Ishikawa (cell line): ENCODE data around the gene PPM1E.

Experiments used
- CEBPB ChIP-seq: IDR thresholded peaks from 2 replicates; pipeline ENCODE4 v1.6.1; 2012
- CREB1 ChIP-seq: IDR thresholded peaks from 2 replicates; pipeline ENCODE4 v1.6.1; 2012; ENCODE audit warnings: low read depth
- EGR1 ChIP-seq: IDR thresholded peaks from 2 replicates; pipeline ENCODE4 v1.6.1; 2012
- EP300 ChIP-seq: IDR thresholded peaks from 2 replicates; pipeline ENCODE4 v1.6.1; 2012; ENCODE audit warnings: borderline replicate concordance
- FOXM1 ChIP-seq: IDR thresholded peaks from 2 replicates; pipeline ENCODE4 v1.6.1; 2012; ENCODE audit warnings: low read depth, borderline replicate concordance
- MAX ChIP-seq: IDR thresholded peaks from 2 replicates; pipeline ENCODE4 v1.6.1; 2012
- NFIC ChIP-seq: IDR thresholded peaks from 2 replicates; pipeline ENCODE4 v1.6.1; 2012
- RAD21 ChIP-seq: IDR thresholded peaks from 2 replicates; pipeline ENCODE4 v1.6.1; 2012; ENCODE audit warnings: low read depth
- TAF1 ChIP-seq: IDR thresholded peaks from 2 replicates; pipeline ENCODE4 v1.6.1; 2012; ENCODE audit warnings: low read depth, mild to moderate bottlenecking
- TCF12 ChIP-seq: IDR thresholded peaks from 2 replicates; pipeline ENCODE4 v1.6.1; 2012; ENCODE audit warnings: low read depth
- TEAD4 ChIP-seq: IDR thresholded peaks from 2 replicates; pipeline ENCODE4 v1.6.1; 2012
- USF1 ChIP-seq: IDR thresholded peaks from 2 replicates; pipeline ENCODE4 v1.6.1; 2012
- YY1 ChIP-seq: IDR thresholded peaks from 2 replicates; pipeline ENCODE4 v1.6.1; 2012; ENCODE audit warnings: low read depth
- ZBTB7A ChIP-seq: IDR thresholded peaks from 2 replicates; pipeline ENCODE4 v1.6.1; 2012; ENCODE audit warnings: low read depth
- TF ChIP-seq, protein P1 (sequence below): IDR thresholded peaks from 2 replicates; pipeline ENCODE4 v1.6.1; 2012; ENCODE audit warnings: low read depth, mild to moderate bottlenecking

The PPM1E gene

DNA sequence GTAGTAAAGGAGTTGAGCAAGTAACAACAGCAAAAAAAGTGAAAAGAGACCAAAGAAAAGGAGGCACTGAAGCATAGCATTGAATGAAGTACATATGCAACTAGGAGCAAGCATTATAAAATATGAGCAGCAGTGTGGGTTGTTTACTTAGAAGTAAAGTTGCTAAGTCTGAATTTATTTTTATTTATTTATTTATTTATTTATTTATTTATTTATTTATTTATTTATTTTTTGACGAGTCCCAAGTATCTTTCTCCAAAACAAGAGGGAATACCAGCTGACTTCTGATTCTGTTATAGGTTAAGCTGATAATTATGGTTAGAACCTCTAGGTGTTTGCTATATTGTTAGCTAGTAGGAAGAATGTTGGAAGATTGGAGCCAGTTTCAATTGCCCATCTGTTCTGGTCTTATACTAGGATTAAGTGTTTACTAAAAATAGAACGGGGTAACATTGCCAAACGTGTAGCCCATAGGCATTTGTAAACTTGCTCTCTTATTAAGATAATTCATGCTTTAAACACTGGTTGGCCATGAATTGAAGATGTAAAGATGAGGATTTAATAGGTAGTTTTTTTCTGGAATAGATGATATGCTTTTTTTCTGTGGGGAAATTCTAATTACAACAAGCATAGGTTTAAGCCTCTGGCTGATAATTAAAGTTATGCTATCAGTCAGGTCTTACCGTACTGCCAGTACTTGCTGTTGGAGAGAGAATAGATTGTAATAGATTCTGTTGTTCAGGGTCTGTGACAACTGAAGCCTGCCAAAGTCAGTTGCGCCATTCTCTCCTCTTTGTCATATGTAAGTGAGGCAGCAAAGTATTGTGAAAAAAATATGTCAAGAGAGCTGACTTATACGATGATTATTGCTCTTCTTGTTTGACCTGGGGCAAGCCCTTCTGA, 66.7 kb downstream of the PPM1E start:
- TF ChIP-seq, protein P1, sequence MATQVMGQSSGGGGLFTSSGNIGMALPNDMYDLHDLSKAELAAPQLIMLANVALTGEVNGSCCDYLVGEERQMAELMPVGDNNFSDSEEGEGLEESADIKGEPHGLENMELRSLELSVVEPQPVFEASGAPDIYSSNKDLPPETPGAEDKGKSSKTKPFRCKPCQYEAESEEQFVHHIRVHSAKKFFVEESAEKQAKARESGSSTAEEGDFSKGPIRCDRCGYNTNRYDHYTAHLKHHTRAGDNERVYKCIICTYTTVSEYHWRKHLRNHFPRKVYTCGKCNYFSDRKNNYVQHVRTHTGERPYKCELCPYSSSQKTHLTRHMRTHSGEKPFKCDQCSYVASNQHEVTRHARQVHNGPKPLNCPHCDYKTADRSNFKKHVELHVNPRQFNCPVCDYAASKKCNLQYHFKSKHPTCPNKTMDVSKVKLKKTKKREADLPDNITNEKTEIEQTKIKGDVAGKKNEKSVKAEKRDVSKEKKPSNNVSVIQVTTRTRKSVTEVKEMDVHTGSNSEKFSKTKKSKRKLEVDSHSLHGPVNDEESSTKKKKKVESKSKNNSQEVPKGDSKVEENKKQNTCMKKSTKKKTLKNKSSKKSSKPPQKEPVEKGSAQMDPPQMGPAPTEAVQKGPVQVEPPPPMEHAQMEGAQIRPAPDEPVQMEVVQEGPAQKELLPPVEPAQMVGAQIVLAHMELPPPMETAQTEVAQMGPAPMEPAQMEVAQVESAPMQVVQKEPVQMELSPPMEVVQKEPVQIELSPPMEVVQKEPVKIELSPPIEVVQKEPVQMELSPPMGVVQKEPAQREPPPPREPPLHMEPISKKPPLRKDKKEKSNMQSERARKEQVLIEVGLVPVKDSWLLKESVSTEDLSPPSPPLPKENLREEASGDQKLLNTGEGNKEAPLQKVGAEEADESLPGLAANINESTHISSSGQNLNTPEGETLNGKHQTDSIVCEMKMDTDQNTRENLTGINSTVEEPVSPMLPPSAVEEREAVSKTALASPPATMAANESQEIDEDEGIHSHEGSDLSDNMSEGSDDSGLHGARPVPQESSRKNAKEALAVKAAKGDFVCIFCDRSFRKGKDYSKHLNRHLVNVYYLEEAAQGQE: no peak
- TF ChIP-seq RAD21 (no peak), NFIC (no peak), TCF12 (no peak), TAF1 (no peak), ZBTB7A (no peak), MAX (no peak), CEBPB (no peak), EGR1 (no peak), YY1 (no peak), TEAD4 (no peak)

GRCh38 chr17:58823051-58823525, 67.4 kb downstream of the PPM1E start:
- no peak for TF ChIP-seq EGR1
- no peak for TF ChIP-seq NFIC
- no peak for TF ChIP-seq CREB1
- TF ChIP-seq CEBPB: no peak
- TF ChIP-seq YY1: no peak
- TF ChIP-seq, protein P1: no peak
- no peak for TF ChIP-seq FOXM1
- TF ChIP-seq RAD21: no peak
- TF ChIP-seq USF1: no peak
- no peak for TF ChIP-seq MAX
- no peak for TF ChIP-seq ZBTB7A
- TF ChIP-seq TAF1: no peak
- TF ChIP-seq TEAD4: no peak
- TF ChIP-seq EP300: no peak
- TF ChIP-seq TCF12: no peak

DNA sequence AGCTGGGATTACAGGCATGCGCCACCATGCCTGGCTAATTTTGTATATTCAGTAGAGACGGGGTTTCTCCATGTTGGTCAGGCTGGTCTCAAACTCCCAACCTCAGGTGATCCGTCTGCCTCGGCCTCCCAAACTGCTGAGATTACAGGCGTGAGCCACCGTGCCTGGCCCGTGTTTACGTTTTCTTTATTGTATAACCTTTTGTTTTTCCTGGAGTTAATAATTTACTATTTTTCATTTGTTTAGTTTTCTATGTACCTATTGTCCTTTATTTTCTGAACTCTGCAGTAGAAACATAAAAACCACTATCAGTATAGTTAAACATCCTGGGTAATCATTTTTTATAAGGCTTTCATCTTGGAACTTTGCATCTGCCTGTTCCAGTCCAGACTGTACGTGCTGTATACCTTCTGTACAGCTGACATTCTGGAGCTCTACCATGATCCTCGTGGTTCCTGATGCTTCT, 73.6 kb downstream of the PPM1E start:
- TF ChIP-seq EGR1 (no peak), TCF12 (no peak), RAD21 (no peak), CEBPB (no peak), NFIC (no peak), EP300 (no peak), FOXM1 (no peak), TAF1 (no peak), TEAD4 (no peak), USF1 (no peak), MAX (no peak), CREB1 (no peak), YY1 (no peak), ZBTB7A (no peak)
- TF ChIP-seq, protein P1: no peak

DNA sequence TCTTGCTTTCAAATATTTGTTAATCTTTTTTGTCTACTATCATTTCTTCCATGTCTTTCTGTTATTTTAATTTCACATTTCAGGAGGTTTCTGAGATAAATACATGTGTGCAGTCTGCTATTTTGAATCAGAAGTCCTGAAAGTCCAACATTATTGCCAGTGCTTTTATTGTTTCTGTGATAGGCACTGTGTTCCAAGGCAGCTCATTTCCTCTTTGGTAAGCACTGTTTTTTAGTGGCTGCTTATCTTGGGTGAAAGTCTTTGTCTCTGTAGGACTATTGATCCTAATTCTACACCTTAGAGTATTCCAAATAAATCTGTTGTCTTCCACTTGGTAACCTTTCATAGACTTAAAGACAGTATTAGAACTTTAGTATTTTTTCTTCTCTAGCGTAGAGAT, 76.1 kb downstream of the PPM1E start:
- TF ChIP-seq MAX: no peak
- TF ChIP-seq TEAD4: no peak
- TF ChIP-seq FOXM1: no peak
- TF ChIP-seq RAD21: no peak
- TF ChIP-seq CREB1: no peak
- TF ChIP-seq ZBTB7A: no peak
- no peak for TF ChIP-seq EP300
- TF ChIP-seq CEBPB: no peak
- no peak for TF ChIP-seq TAF1
